HG02938 (cell line): ENCODE results near the gene MAF.

Source experiments
- ATAC-seq: cut with Tn5 transposase; IDR thresholded peaks from one replicate; pipeline ENCODE4 v1.9.1; 2021; ENCODE audit warnings: mild to moderate bottlenecking, moderate library complexity; ENCODE audit not compliant: unreplicated experiment

Gene MAF

DNA sequence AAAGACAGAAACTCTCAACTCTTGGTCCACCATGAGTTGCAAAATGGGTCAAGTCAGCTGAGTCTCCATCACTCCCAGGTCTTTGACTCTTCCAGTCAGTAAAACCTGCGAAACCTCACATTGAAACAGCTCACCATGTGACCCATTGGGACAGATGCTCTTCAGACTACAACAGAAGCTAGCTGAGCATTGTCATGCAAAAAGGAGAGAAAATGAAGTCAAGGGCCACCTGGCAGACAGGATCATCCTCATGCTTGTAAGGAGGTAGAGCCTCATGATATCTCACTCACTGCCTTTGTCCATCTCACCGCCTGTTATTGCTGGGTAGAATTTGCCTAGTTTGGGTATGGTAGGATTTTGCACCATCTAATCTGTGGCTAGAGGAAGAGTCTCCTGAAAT is 50.2 kb downstream of the MAF start:
- ATAC-seq: no peak

DNA sequence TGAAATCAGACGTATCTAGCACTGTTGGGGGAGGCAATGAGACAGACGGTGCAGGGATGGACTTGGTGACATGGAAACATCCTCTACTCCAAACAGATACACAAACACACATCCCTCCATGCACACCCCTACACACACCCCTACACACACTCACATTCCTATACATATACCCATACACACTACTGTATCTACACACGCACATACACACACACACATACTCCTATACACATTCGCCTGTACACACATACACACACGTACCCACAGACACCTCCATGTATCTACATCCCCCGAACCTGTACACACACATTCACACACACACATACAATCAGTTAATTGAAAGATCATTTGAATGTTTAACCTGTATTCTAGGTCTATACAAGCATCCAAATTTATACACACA is 53.5 kb downstream of the MAF start:
- ATAC-seq: no peak
